ENCODE data around the gene MAP2K5. TPM values are rescaled to one million over a fixed set of nuclear protein-coding genes. Genes with fewer than 3 reads are reported as not detected.

The MAP2K5 gene
- total and polyA plus RNA-seq, 4 donors, result 3.8 to 6.4 (median 5.6) TPM

- TF ChIP-seq ZBTB33 (IDR thresholded peaks at IDR 0.05) (no peak), RXRA (IDR thresholded peaks at IDR 0.05) (no peak)
These were observed 269.7 kb downstream of the MAP2K5 start (continued) for GRCh38 chr15:67812241-67812644.

- no peak for DNase-seq (ENCODE audit: low spot score)
- Histone ChIP-seq H3K9me3 (ENCODE audit: control insufficient read depth in 4 of 4, low read length in 3 of 4) (peaks cover 0 to 4% (median 0%) of the 10 kb centered on the region in 4 donors), H3K27ac (ENCODE audit: low read depth in 1 of 2, low read length in 2 of 2) (no peak overlapping the region)
These were observed 270.7 kb downstream of the MAP2K5 start for GRCh38 chr15:67813104-67813634.

More at GRCh38 chr15:67813104-67813634, 270.7 kb downstream of the MAP2K5 start:
- H3K36me3 ChIP-seq (ENCODE audit: control insufficient read depth in 4 of 4, insufficient read depth in 3 of 4, low read depth in 1 of 4, low read length in 3 of 4), result no peaks in the 10 kb centered on the region
- H3K4me3 ChIP-seq (ENCODE audit: low read depth in 1 of 3, low read length in 3 of 3), result no peak overlapping the region
- no peaks in the 10 kb centered on the region for H3K27me3 ChIP-seq (ENCODE audit: control insufficient read depth in 4 of 4, insufficient read depth in 4 of 4, low read length in 3 of 4)
- 91% methylated on average over 3 of the region's 3 CpGs for WGBS
- no peaks in the 10 kb centered on the region for H3K4me1 ChIP-seq (ENCODE audit: control insufficient read depth in 4 of 4, insufficient read depth in 4 of 4, low read length in 3 of 4)
- no peak overlapping the region for H3K9ac ChIP-seq (ENCODE audit: low read depth in 1 of 2, low read length in 2 of 2)
- TF ChIP-seq NR2F2 (IDR thresholded peaks at IDR 0.05) (no peak), HNF4A (conservative IDR thresholded peaks at IDR 0.05) (no peak), FOXA1 (IDR thresholded peaks at IDR 0.05) (no peak), RAD21 (IDR thresholded peaks at IDR 0.05) (no peak), HNF4G (IDR thresholded peaks at IDR 0.05) (no peak), ZBTB33 (IDR thresholded peaks at IDR 0.05) (no peak), GABPA (IDR thresholded peaks at IDR 0.05 in 1 of 2, conservative IDR thresholded peaks at IDR 0.05 in 1 of 2) (no peak), RXRA (IDR thresholded peaks at IDR 0.05) (no peak), TAF1 (conservative IDR thresholded peaks at IDR 0.05) (no peak), YY1 (IDR thresholded peaks at IDR 0.05) (no peak), FOXA2 (IDR thresholded peaks at IDR 0.05) (no peak), CTCF (IDR thresholded peaks at IDR 0.05; ENCODE audit: low read depth, low read length, missing input control) (no peak), MAX (IDR thresholded peaks at IDR 0.05) (no peak)
- TF ChIP-seq, protein P1, sequence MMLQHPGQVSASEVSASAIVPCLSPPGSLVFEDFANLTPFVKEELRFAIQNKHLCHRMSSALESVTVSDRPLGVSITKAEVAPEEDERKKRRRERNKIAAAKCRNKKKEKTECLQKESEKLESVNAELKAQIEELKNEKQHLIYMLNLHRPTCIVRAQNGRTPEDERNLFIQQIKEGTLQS (IDR thresholded peaks at IDR 0.05), result no peak
- TF ChIP-seq, protein P2, sequence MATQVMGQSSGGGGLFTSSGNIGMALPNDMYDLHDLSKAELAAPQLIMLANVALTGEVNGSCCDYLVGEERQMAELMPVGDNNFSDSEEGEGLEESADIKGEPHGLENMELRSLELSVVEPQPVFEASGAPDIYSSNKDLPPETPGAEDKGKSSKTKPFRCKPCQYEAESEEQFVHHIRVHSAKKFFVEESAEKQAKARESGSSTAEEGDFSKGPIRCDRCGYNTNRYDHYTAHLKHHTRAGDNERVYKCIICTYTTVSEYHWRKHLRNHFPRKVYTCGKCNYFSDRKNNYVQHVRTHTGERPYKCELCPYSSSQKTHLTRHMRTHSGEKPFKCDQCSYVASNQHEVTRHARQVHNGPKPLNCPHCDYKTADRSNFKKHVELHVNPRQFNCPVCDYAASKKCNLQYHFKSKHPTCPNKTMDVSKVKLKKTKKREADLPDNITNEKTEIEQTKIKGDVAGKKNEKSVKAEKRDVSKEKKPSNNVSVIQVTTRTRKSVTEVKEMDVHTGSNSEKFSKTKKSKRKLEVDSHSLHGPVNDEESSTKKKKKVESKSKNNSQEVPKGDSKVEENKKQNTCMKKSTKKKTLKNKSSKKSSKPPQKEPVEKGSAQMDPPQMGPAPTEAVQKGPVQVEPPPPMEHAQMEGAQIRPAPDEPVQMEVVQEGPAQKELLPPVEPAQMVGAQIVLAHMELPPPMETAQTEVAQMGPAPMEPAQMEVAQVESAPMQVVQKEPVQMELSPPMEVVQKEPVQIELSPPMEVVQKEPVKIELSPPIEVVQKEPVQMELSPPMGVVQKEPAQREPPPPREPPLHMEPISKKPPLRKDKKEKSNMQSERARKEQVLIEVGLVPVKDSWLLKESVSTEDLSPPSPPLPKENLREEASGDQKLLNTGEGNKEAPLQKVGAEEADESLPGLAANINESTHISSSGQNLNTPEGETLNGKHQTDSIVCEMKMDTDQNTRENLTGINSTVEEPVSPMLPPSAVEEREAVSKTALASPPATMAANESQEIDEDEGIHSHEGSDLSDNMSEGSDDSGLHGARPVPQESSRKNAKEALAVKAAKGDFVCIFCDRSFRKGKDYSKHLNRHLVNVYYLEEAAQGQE (IDR thresholded peaks at IDR 0.05), result no peak

All from liver (tissue), 9 donors.